ENCODE measurements around the gene NPPB. TPM values are rescaled to one million over a fixed set of nuclear protein-coding genes. Genes with fewer than 3 reads are reported as not detected.

NPPB gene
- total and polyA plus RNA-seq, 9 of the 15 experiments (the other 6 are each of a cell fraction or from before 2014, with no cell fraction given) = not detected

DNA sequence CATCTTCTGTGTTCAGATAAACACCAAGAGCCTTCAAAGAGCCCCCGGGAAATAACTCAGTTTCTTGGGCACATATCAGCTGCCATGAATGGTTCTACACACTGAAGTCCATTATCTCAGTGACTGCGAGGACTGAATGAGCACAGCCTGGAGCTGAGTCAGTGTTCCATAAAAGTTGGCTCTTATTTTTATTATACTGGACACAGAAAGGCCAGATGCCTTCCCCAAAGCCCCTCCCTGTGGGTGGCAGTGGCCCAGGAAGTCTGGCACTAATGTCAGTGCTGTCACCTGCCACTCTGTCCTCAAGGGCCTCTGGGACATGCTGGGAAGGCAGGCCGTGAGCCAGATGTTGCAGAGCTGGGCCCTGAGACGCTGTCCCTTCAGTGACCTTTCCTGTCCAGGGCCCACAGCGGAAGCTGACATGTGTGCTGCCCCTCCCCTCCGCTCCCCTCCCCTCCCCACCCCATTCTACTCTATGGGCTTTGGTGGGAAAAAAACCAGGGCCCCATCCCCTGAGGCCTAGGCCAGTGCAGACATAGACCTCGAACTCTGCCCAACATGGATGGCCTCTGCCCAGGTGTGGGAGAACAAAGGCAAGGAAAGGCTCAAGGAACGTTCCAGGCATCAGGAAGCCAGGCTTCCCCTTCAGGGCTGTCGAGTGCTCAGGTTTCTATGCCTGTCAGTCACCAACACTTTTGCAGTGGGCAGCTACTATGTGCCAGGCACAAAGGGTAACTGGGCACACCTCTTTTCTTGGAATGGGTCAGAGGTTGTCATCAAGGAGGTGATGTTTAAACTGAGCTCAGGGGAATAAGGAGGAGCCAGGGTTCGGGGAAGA, 22.4 kb upstream of the NPPB start (continued):
- TF ChIP-seq BCLAF1 (IDR thresholded peaks at IDR 0.05; ENCODE audit: borderline replicate concordance in 1 of 2, control insufficient read depth in 1 of 2, low read depth in 2 of 2, low read length in 1 of 2) = no peak
- TF ChIP-seq NFIC (IDR thresholded peaks at IDR 0.05) = 0 out of 2 replicates have a peak, but pooled peaks have one; percentile 26
- TF ChIP-seq PML (IDR thresholded peaks at IDR 0.05; ENCODE audit: low read length) = no peak
- TF ChIP-seq RBM22 (IDR thresholded peaks at IDR 0.05; ENCODE audit: low read depth, low read length, poor library complexity, severe bottlenecking) = no peak
- TF ChIP-seq PTBP1 (IDR thresholded peaks at IDR 0.05; ENCODE audit: low read depth, low read length) = no peak
- TF ChIP-seq, protein P1, sequence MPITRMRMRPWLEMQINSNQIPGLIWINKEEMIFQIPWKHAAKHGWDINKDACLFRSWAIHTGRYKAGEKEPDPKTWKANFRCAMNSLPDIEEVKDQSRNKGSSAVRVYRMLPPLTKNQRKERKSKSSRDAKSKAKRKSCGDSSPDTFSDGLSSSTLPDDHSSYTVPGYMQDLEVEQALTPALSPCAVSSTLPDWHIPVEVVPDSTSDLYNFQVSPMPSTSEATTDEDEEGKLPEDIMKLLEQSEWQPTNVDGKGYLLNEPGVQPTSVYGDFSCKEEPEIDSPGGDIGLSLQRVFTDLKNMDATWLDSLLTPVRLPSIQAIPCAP (CRISPR knock-in tag; IDR thresholded peaks at IDR 0.05; ENCODE audit: borderline replicate concordance) = no peak
- TF ChIP-seq PCBP2 (IDR thresholded peaks at IDR 0.05; ENCODE audit: low read depth, low read length, poor library complexity, severe bottlenecking) = no peak
- no peak for TF ChIP-seq ZNF431 (CRISPR knock-in tag; IDR thresholded peaks at IDR 0.05)
- TF ChIP-seq HMG20A (CRISPR knock-in tag; conservative IDR thresholded peaks at IDR 0.05) = no peak
- no peak; the same call in none of the 2 replicates for TF ChIP-seq CBFA2T3 (IDR thresholded peaks at IDR 0.05)
- no peak for TF ChIP-seq ZNF217 (CRISPR knock-in tag; IDR thresholded peaks at IDR 0.05)
- no peak for TF ChIP-seq TAF1 (IDR thresholded peaks at IDR 0.05; ENCODE audit: control insufficient read depth, extremely low read depth, insufficient read depth, low read length, severe bottlenecking)
- TF ChIP-seq C11orf30 (IDR thresholded peaks at IDR 0.05; ENCODE audit: low read depth) = no peak
- TF ChIP-seq MXI1 (IDR thresholded peaks at IDR 0.05; ENCODE audit: low read depth, low read length) = no peak
- TF ChIP-seq TRIM24 (IDR thresholded peaks at IDR 0.05) = no peak
- no peak for TF ChIP-seq SMC3 (conservative IDR thresholded peaks at IDR 0.05; ENCODE audit: insufficient read depth, low read depth, low read length)
- no peak for TF ChIP-seq NELFE (IDR thresholded peaks at IDR 0.05; ENCODE audit: insufficient read depth, insufficient read length)
- no peak for TF ChIP-seq RUNX1 (IDR thresholded peaks at IDR 0.05; ENCODE audit: low read depth)
- no peak for TF ChIP-seq GABPB1 (CRISPR knock-in tag; IDR thresholded peaks at IDR 0.05)
- peak; percentile 50 for TF ChIP-seq DPF2 (IDR thresholded peaks at IDR 0.05)
- TF ChIP-seq, protein P2, sequence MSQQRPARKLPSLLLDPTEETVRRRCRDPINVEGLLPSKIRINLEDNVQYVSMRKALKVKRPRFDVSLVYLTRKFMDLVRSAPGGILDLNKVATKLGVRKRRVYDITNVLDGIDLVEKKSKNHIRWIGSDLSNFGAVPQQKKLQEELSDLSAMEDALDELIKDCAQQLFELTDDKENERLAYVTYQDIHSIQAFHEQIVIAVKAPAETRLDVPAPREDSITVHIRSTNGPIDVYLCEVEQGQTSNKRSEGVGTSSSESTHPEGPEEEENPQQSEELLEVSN (IDR thresholded peaks at IDR 0.05; ENCODE audit: borderline replicate concordance in 1 of 2, extremely low read depth in 1 of 2, insufficient read depth in 1 of 2, insufficient read length in 1 of 2, low read depth in 1 of 2, low read length in 1 of 2, poor library complexity in 1 of 2, severe bottlenecking in 1 of 2) = peak in 1 of 2 experiments; percentile 78
- no peak for TF ChIP-seq LARP7 (IDR thresholded peaks at IDR 0.05)
- TF ChIP-seq ZNF41 (CRISPR knock-in tag; conservative IDR thresholded peaks at IDR 0.05) = 0 out of 2 replicates have a peak, but pooled peaks have one; percentile 54

Measured in K562 (cell line).